ENCODE results near the gene ACTL6B.

- TF ChIP-seq CTCF (IDR thresholded peaks at IDR 0.05; ENCODE audit: low read depth, low read length) (no peak), POLR2A (IDR thresholded peaks at IDR 0.05; ENCODE audit: extremely low read depth, insufficient read length) (no peak)
These were observed 18.3 kb upstream of the ACTL6B start for GRCh38 chr7:100674411-100675104.
